ENCODE measurements around the gene TNPO2. TPM values are rescaled to one million over a fixed set of nuclear protein-coding genes. Genes with fewer than 3 reads are reported as not detected.
A peak's percentile ranks its signal among the peaks of the same experiment; 100 is the strongest.

The TNPO2 gene
- total and polyA plus RNA-seq, 2 of the 13 experiments (the other 11 are each of a cell fraction or from before 2014, with no cell fraction given) = 31.7 to 61.0 TPM

DNA sequence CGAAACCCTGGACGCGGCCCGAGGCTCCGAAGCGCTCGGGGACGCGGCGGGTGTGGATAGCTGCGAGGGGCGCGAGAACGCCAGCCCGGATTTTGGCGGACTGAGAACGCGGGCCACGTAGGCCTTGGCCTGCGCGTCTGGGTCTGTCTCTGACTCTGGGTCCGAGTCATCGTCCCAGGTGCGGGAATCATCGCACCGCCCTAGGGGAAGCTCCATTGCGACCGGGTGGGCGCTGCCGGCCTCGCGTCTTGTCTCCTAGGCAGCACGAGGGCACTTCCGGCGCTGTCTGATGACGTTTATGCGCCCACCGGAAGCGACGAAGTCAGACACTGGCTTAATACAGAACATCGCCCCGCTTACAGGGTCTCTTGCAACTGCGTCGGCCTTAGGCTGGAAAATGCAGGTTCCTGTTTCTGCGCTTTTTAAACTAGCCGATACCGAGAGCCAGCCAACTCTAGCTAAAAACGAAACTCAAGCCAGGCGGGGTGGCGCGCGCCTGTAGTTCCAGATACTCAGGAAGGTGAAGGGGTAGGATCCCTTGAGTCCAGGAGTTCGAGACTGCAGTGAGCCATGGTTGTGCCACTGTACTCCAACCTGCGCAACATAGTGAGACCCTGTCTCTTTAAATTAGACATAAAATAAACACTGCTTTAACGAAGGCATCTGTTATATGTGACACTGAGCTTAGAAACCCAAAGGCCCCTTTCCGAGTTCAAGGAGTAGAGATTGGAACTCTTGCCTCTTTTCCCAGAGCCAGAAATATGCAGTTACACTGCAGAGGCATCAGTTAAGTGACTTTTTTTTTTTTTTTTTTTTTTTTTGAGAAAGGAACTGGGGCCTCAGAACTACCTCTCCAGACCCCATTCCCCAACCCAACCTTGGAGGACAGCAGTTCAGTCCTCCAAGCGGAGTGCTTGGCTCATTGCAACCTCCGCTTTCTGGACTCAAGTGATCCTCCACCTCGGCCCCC is 27.1 kb downstream of the TNPO2 start, which contains the start of gene FBXW9 (continued):
- TF ChIP-seq, protein P1, sequence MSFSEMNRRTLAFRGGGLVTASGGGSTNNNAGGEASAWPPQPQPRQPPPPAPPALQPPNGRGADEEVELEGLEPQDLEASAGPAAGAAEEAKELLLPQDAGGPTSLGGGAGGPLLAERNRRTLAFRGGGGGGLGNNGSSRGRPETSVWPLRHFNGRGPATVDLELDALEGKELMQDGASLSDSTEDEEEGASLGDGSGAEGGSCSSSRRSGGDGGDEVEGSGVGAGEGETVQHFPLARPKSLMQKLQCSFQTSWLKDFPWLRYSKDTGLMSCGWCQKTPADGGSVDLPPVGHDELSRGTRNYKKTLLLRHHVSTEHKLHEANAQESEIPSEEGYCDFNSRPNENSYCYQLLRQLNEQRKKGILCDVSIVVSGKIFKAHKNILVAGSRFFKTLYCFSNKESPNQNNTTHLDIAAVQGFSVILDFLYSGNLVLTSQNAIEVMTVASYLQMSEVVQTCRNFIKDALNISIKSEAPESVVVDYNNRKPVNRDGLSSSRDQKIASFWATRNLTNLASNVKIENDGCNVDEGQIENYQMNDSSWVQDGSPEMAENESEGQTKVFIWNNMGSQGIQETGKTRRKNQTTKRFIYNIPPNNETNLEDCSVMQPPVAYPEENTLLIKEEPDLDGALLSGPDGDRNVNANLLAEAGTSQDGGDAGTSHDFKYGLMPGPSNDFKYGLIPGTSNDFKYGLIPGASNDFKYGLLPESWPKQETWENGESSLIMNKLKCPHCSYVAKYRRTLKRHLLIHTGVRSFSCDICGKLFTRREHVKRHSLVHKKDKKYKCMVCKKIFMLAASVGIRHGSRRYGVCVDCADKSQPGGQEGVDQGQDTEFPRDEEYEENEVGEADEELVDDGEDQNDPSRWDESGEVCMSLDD (CRISPR knock-in tag; IDR thresholded peaks at IDR 0.05; ENCODE audit: borderline replicate concordance) = no peak
- TF ChIP-seq, protein P2, sequence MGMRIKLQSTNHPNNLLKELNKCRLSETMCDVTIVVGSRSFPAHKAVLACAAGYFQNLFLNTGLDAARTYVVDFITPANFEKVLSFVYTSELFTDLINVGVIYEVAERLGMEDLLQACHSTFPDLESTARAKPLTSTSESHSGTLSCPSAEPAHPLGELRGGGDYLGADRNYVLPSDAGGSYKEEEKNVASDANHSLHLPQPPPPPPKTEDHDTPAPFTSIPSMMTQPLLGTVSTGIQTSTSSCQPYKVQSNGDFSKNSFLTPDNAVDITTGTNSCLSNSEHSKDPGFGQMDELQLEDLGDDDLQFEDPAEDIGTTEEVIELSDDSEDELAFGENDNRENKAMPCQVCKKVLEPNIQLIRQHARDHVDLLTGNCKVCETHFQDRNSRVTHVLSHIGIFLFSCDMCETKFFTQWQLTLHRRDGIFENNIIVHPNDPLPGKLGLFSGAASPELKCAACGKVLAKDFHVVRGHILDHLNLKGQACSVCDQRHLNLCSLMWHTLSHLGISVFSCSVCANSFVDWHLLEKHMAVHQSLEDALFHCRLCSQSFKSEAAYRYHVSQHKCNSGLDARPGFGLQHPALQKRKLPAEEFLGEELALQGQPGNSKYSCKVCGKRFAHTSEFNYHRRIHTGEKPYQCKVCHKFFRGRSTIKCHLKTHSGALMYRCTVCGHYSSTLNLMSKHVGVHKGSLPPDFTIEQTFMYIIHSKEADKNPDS (CRISPR knock-in tag; IDR thresholded peaks at IDR 0.05) = no peak
- TF ChIP-seq SATB2 (CRISPR knock-in tag; IDR thresholded peaks at IDR 0.05) = no peak
- TF ChIP-seq ZNF737 (CRISPR knock-in tag; IDR thresholded peaks at IDR 0.05; ENCODE audit: borderline replicate concordance) = no peak
- no peak for TF ChIP-seq SIX1 (CRISPR knock-in tag; IDR thresholded peaks at IDR 0.05; ENCODE audit: borderline replicate concordance)
- TF ChIP-seq ZNF816 (CRISPR knock-in tag; IDR thresholded peaks at IDR 0.05; ENCODE audit: borderline replicate concordance) = no peak
- peak; percentile 61; the same call in 1 of the 2 replicates for TF ChIP-seq TBX2 (CRISPR knock-in tag; IDR thresholded peaks at IDR 0.05; ENCODE audit: borderline replicate concordance)
- no peak for TF ChIP-seq ZNF451 (CRISPR knock-in tag; IDR thresholded peaks at IDR 0.05)
- TF ChIP-seq, protein P3, sequence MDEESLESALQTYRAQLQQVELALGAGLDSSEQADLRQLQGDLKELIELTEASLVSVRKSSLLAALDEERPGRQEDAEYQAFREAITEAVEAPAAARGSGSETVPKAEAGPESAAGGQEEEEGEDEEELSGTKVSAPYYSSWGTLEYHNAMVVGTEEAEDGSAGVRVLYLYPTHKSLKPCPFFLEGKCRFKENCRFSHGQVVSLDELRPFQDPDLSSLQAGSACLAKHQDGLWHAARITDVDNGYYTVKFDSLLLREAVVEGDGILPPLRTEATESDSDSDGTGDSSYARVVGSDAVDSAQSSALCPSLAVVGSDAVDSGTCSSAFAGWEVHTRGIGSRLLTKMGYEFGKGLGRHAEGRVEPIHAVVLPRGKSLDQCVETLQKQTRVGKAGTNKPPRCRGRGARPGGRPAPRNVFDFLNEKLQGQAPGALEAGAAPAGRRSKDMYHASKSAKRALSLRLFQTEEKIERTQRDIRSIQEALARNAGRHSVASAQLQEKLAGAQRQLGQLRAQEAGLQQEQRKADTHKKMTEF (CRISPR knock-in tag; IDR thresholded peaks at IDR 0.05) = peak; percentile 76
- no peak for TF ChIP-seq PHF5A (CRISPR knock-in tag; IDR thresholded peaks at IDR 0.05; ENCODE audit: low read depth, unreplicated experiment)
- TF ChIP-seq CHCHD3 (CRISPR knock-in tag; IDR thresholded peaks at IDR 0.05) = no peak
- TF ChIP-seq, protein P4, sequence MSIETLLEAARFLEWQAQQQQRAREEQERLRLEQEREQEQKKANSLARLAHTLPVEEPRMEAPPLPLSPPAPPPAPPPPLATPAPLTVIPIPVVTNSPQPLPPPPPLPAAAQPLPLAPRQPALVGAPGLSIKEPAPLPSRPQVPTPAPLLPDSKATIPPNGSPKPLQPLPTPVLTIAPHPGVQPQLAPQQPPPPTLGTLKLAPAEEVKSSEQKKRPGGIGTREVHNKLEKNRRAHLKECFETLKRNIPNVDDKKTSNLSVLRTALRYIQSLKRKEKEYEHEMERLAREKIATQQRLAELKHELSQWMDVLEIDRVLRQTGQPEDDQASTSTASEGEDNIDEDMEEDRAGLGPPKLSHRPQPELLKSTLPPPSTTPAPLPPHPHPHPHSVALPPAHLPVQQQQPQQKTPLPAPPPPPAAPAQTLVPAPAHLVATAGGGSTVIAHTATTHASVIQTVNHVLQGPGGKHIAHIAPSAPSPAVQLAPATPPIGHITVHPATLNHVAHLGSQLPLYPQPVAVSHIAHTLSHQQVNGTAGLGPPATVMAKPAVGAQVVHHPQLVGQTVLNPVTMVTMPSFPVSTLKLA (IDR thresholded peaks at IDR 0.05) = no peak
- no peak for TF ChIP-seq TP53 (CRISPR knock-in tag; conservative IDR thresholded peaks at IDR 0.05)
- TF ChIP-seq TFDP2 (CRISPR knock-in tag; IDR thresholded peaks at IDR 0.05) = no peak; the same call in 1 of the 2 replicates
- TF ChIP-seq ZNF644 (CRISPR knock-in tag; IDR thresholded peaks at IDR 0.05; ENCODE audit: low read depth) = no peak
- TF ChIP-seq TCF12 (IDR thresholded peaks at IDR 0.05) = no peak
- peak; percentile 47; the same call in 1 of the 2 replicates for TF ChIP-seq TCF12 (CRISPR knock-in tag; IDR thresholded peaks at IDR 0.05)
- no peak for TF ChIP-seq CCDC6 (CRISPR knock-in tag; IDR thresholded peaks at IDR 0.05)
- TF ChIP-seq POLR2G (IDR thresholded peaks at IDR 0.05; ENCODE audit: low read depth, low read length) = peak; percentile 97
- TF ChIP-seq SRSF1 (optimal IDR thresholded peaks at IDR 0.05; ENCODE audit: low read depth, low read length) = no peak
